Measurements from ENCODE around the gene ULBP2.
A peak's percentile ranks its signal among the peaks of the same experiment; 100 is the strongest.
"Not testable (repeated sequence)": the region's sequence is repeated elsewhere in the genome, so short reads cannot be mapped to it uniquely, and the experiment has no call there.

The ULBP2 gene

DNA sequence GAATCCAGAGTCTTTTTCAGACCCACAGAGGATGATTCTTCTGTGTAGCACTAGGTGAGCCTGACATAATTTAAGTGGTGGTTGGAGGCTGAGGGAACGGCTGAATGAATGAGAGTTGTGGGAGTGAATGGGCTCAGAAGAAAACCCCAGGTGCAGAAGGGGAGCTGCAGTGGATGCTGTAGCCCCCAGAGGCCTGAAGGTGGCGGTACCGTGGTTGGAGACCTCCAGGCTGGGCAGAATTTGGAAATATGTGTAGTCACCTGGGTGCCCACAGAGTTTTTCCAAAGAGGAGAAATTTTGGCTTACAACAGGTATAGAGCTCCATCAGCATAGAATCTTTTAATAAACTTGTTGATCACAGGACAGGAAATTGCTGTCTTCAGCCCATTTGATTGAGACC lies 12.4 kb upstream of the ULBP2 start:
- no peak for DNase-seq

DNA sequence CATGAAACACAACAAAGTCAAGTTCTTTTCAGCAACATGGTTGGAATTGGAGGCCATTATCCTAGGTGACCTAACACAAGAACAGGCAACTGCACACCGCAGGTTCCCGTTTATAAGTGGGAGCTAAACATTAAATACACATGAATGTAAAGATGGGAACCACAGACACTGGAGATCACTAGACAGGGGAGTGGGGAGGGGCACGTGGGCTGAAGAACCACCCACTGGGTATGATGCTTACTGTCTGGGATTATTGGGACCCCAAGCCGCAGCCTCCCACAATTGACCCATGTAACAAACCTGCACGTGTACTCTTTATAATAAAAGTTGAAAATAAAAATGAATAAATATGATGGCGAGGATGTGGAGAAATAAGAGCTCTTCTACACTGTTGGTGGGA lies 10.3 kb upstream of the ULBP2 start:
- no peak for DNase-seq

DNA sequence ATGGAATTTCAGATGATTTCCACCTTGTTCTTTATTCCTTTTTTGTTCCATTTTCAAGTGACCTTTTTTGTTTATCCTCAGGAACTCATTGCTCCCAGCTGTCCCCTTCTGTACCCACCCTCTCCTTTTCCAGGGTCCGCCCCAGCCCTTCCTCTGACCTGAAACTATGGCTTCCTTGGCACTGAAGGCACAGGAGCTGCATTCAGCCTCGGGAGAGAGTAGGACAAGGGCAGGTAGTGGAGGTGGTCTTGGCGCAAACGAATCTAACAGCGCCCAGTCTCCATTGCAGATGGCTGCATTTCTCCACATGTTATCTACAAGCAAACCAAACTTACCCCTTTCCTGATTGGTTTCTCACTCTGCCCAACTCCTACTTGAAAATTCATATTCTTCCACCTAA lies 8.8 kb upstream of the ULBP2 start:
- DNase-seq = no peak

DNA sequence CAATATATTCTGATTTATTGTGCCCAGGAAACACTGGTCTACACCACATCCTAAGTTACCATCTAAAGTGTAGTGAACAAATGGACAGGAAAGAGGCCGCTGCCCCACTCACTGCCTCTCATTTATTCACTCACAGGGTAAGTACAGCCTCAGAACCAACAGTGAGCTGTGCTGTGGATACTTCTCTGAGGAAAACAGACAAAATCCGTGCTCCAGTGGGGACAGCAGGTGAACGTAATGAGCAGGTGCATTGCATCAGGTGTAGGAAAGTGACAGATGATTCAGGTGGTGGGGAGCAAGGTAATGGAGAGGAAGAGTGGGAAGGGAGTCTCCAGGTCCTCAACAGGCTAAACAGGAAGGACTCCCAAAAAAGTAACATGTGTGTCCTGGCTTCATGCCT lies 8.4 kb upstream of the ULBP2 start:
- no peak for DNase-seq

DNA sequence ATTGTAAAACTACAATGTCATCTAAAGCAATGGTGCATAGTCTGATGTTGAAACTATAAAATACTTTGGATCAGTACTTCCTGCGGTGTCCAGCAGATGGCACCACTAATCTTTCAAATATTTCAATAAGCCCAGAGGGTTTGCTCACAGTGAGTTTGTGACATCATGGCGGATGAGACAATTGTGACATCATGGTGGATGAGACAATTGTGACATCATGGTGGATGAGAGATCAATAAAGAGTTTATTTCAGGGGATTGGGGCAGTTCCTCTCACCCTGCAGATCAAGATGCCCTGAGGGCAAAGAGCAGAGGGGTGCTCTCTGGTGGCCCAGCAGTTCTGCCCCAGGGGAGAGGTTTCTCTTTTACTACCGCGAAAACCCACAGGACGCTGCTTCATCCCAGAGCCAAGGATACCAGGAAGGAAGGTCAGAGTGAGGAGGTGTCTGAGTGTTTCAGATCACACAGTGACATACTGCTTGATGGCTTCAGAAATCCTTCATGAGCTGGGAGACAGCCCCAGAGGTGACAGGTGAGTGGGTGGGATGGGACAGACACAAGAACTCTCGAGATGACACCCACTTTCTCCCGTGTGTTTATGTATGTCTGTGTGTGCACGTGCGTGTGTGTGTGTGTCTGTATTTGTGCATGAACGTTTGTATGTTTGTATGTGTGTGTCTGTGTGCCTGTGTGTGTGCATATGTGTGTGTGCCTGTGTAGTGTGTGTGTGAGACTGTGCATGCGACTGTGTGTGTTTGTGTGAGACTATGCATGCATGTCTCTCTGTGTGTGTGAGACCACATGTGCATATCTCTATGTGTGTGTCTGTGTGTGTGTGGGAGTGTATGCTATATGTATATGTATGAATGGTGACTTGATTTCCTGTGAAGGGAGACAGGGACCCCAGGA lies 7.3 kb upstream of the ULBP2 start:
- DNase-seq = peak; percentile 83 to 93 (median 91)

DNA sequence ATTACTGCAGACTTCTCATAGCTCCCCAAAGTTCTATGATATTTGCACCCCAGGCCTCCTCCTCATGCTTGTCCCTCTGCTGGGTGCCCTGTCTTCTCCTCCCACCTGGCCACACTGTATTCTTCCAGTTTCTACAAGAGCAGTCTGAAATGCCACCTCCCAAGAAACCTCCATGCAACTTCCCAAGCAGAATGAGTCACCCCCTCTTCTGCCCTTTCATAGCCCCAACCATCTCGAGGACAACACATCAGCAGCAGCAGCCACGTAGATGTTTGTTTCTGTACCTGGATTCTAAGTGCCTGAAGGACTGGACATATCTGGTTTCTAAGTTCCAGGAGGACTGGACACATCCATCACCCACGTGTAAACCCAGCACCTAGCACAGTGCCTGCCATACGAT lies 6.6 kb upstream of the ULBP2 start:
- DNase-seq = peak in 2 of 3 donors; percentile 31 to 37

DNA sequence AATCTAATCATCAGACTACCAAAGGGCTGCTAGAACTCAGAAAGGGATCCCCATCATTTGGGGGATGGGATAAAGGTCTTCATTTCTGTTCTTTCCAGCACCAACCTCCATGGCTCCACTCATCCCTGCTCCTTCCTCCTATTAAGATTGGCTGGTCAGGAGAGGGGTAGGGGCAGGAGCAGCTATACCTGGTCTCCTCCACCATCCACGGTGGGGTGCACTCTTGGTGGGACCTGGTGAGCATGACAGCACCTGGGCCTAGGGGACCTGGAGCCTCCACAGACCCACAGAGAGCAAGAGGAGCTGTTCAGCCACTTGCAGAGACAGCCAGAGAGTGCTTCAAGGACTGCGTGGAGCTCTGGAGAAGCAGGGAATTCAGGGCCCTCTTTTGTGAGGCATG lies 6.1 kb upstream of the ULBP2 start:
- no peak for DNase-seq

DNA sequence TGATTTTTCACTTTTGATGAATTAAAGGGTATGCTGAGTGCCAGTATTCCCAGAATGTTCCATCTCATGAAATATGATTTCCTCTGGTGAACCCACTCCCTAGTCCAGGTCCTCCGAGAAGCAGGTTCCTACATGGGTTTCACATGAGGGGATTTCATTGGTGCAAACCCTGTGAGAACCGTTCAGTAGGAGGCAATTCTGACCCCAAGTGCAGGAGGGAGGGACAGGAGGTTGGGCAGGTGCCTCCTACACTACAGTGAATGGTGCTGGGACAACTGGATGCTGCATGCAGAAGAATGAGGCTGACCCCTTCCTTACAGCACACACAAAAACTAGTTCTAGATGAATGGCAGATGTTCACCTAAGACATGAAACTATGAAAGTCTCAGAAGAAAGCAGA lies 5.1 kb upstream of the ULBP2 start:
- DNase-seq = no peak

DNA sequence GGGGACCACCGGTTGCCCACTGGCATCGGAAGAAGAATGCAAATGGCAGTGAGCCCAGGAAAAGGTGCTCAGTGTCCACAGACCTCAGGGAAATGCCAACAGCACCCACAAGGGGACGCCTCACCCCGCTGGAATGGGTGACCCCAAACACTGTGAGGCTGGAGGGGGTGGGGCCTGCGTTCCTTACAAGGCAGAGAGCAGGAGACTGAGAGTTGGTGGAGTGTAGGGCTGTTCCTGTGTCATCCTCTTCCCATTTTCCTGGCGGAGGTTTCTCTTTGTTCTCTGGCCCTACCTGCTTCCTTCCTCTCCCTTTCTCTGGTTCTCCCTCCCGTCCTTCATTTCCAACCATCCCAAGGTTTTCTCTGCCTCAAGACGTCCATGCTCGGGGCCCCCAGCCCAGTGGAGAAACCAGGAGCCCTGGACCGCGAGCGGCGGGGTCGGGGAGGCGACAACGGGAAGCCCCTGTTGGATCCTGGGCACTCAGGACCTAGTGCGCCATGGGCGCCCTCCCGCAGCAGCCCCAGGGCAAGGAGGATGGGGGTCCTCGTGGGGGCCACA lies 3.7 kb upstream of the ULBP2 start:
- DNase-seq = not testable (repeated sequence)

DNA sequence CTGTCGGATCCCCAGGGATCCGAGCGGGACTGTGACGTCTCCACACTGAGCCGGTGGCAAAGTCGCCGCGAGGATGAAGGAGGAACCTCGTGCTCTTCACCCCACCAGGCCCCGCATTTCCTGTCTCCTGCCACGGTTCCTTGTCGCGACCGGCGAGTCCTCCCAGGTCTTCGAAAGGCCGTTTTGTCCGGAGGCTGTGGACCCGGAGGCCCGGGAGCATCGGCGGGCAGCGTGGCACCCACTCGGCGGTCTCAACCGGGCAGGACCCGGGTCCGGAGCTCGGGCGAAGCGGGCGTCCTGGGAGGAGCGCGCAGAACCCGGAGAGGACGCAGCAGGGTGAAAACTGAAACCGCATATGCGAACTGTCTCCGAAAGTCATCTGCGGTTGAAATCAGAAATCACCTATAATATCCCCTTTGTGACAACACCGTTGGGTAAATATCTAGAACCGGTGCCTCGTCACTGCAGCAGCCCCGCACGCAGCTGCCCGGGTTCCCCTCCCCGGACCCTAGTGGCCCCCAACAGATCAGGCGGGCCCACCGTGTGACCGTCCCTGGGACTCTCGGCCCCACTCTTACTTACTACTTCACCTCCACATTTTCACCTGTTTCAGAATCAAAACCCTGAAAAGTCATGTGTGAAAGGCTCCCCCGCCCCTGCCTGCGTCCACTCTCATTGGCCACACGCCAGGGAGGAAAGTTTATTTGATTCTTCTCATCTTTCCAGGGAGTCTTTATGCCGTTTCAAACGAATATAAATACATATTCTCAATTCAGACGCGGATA lies 3.1 kb upstream of the ULBP2 start:
- peak; percentile 32 to 54 (median 48) for DNase-seq

DNA sequence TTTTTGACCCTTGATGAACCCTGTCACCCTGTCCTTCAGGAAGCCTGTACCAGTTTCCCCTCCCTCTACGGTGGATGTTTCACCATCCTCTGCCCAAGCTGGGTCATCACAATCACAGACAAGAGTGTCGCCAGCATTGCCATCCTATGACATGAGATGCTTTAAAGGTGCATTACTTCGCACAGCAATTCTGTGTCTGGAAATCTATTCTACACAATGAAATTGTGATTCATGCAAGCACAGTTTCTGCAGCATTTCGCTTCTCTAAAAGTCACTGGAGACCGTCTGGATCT lies 2.5 kb upstream of the ULBP2 start:
- no peak for DNase-seq

DNA sequence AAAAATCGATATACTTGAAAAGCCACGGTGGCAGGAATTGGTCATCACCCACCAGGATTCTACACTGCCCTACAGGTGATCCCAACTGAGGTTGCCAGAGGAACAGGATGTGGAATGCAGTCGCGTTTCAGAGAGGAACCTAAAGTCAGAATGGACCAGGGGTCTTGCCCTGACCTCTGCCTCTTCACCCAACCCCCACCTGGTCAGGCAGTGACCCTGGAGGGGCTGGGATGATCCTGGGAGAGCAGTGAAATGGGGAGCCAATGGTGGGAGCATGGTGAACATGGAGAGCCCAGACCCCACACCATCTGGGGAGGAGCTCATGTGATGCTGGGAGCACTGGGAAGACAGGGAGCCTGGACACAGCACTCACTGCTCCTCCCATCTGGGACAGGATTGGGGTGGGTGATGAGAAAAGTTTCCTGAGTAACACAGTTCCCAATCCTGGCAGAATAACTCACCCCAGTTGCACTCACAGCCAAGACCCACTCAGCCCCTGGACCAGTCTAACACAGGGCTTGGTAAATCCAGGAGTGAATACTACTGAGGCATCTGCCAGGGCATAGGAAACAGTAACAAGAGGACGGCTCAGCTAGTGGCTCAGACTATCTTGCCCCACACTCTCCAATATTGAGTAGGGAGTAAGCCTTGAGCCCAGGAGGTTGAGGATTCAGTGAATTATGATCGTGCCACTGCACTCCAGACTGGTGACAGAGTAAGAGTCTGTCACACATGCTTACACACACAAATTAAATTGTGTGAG lies 1.7 kb upstream of the ULBP2 start:
- no peak for DNase-seq

DNA sequence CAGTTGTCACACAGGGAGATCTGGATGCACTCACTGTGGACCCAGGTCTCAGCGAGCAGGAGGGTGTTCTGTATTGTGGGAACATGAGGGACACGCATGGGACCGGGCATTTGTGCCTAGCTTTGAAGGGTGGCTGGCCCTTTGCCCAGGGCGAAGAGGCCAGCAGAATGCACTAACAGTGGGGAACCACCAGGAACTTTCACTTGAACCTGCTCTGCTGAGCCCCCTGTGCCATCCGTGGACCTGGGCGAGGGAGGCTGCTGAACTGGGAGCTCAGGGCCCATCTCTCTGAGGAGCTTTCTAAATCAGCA lies 1.2 kb upstream of the ULBP2 start:
- no peak for DNase-seq

DNA sequence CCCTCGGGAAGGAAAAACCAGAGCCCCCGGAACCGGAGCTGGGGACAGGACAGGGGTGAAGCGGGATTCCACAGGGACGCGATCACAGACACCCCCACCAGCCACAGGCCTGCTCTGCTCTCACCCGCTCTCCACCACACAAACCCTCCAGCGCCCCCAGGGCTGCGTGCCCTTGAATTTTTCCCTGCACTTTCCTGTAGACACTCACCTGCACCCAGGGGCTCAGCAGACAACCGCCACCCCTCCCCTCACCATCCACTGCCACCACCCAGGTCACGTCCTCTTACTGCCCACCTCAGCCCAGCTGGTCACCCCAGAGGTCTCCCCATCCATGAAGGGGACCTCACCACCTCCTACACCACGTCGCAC lies 631 bp downstream of the ULBP2 start:
- DNase-seq = no peak

DNA sequence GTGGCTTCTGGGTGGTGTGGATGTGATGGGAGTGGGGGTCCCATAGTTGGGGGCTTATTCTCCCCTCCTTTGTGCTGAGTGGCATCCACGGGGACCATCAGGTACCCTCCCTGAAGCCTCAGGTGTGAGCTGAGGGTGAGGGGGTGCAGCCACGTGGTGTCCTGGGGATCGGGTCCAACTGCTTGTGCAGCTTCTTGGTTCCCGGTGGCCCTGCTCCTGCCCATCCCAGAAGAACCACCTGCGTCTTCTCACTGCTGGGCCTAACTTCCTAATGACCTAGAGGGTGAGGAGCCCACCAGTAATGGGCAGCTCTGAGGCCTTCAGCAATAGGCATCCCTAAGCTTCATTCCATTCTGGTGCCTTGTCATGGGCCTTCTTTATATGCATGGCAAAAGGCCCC lies 1.5 kb downstream of the ULBP2 start:
- not testable (repeated sequence) for DNase-seq

DNA sequence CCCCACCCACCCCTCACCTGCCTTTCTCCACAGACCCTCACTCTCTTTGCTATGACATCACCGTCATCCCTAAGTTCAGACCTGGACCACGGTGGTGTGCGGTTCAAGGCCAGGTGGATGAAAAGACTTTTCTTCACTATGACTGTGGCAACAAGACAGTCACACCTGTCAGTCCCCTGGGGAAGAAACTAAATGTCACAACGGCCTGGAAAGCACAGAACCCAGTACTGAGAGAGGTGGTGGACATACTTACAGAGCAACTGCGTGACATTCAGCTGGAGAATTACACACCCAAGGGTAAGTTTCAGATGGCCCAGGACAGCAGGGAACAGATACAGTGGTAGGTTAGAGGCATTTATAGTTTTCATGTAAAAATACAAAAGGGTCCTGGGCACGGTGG lies 3.5 kb downstream of the ULBP2 start:
- not testable (repeated sequence) for DNase-seq

DNA sequence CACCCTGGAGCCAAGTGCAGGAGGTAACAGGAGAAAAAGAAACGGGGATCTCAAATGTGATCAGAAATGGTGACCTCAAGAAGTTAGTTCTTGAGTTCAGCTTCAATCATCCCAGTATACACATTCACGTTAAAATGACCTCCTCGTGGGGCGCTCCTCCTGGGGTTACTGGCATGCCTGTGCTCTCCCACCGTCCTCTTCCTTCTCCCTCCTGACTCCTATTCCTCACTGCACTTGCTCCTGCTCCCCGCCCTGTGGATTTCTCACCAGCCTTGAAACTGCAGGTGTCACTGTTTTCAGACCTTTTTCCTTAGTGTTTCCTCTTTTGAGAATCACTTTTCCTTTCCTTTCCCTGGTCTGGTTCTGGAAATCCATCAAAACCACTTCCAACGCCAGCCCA lies 4.8 kb downstream of the ULBP2 start:
- DNase-seq = not testable (repeated sequence)

DNA sequence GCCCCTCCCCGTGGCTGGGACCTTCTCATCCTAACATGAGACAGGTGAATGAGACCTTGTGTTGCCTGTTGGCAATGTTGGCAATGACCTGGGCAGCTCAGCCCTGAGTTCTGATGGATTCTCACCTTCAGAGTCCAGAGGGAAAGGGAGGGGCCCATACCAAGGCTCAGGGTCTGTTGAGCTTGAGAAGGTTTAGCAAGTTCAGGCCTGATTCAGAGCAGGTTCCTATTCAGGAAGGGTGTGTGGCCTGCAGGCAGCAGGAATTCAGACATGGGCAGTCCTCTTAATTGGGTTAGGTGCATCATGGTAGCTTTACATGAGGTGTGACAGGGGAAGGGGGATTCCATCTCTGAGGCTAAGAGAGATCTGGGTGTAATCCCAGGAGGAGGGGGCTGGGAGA lies 5.7 kb downstream of the ULBP2 start:
- DNase-seq = not testable (repeated sequence)

DNA sequence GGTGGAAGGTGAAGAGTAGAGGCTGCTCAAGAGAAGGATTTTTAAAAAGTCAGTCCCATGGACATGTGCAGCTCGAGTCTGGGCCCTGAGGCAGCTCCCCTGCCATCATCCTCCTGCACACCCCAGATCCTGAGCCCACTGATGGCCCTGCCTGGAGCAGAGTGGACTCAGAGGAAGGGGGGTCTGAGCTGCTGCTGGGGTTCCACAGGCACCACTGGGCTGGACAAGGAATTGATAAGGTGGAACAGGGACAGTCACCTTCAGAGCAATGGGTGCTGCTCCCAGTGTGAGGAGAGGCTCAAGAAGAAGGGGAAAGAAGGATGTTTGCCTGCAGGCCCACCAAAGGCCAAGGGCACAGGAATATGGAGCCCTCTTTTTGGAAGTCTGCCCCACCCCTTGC lies 6.2 kb downstream of the ULBP2 start:
- no peak for DNase-seq

DNA sequence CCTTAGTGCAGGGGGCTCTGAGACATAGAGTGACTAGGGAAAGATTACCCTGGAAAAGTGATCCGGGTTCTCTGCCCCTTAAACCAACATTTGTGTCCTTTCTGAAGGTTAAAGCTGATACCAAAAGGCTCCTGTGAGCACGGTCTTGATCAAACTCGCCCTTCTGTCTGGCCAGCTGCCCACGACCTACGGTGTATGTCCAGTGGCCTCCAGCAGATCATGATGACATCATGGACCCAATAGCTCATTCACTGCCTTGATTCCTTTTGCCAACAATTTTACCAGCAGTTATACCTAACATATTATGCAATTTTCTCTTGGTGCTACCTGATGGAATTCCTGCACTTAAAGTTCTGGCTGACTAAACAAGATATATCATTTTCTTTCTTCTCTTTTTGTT lies 6.8 kb downstream of the ULBP2 start:
- DNase-seq = no peak

DNA sequence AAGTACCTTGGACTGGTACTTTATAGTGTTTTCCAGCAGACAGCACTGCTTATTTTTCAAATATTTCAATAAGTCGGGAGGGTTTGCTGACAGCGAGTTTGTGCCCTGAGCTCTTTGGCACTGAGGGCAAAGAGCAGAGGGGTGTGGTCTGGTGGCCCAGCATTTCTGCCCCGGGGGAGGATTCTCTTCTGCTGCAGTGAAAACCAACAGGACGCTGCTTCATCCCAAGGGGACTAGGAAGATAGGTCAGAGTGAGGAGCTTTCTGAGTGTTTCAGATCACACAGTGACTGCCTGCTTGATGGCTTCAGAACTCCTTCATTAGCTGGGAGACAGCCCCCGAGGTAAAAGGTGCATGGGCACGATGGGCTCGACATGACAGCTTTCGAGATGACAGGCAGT lies 8.6 kb downstream of the ULBP2 start:
- DNase-seq = no peak

DNA sequence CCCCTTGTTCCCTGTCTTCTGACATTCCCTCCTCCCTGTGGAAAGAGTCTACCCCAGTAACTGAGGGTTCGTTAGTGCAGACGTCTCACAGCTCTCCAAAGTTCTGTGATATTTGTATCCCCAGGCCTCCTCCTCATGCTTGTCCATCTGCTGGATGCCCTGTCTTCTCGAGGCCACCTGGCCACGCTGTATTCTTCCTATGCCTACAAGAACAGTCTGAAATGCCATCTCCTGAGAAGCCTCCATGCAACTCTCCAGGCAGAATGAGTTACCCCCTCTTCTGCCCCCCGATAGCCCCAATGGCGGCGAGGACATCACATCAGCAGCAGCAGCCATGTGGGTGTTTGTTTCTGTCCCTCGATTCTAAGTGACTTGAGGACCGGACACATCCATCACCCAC lies 9.3 kb downstream of the ULBP2 start:
- DNase-seq = no peak

DNA sequence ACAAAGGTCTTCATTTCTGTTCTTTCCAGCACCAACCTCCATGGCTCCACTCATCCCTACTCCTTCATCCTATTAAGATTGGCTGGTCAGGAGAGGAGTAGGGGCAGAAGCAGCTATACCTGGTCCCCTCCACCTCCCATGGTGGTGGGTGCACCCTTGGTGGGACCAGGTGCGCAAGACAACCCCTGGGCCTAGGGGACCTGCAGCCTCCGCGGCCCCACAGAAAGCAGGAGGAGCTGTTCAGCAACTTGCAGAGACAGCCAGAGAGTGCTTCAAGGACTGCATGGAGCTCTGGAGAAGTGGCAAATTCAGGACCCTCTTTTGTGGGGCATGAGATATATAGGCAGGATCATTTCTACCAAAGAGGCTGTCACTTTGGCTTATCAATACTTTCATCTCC lies 9.8 kb downstream of the ULBP2 start:
- no peak for DNase-seq

DNA sequence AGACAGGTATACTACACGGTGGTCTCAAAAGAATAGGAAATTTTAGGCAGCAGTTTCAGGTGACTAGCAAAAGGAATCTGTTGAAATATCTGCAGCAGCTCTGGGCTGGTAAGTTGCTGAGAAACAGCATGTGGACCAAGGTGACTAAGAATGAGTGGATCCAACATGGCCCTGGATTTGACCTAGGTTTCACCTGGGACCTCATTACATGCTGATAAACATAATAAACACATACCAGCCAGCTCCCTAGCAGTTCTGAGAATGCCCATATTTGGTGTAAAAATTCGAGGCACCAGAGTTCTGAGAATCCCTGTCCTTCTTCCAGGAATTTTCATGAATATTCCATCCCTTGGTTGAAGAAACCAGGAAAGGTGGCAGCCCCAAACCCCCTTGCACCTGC lies 11.6 kb downstream of the ULBP2 start:
- DNase-seq = not testable (repeated sequence)

All from suppressor macrophage treated with lipopolysaccharide for 1 hour (primary cell).